ENCODE data around the gene AKAP13. TPM values are rescaled to one million over a fixed set of nuclear protein-coding genes. Genes with fewer than 3 reads are reported as not detected.
"Not testable (repeated sequence)": the region's sequence is repeated elsewhere in the genome, so short reads cannot be mapped to it uniquely, and the experiment has no call there.

AKAP13 gene
- total RNA-seq, 2 experiments from 2014 or later: 104 to 106 TPM

- POLR2A ChIA-PET: no interaction called here
- CTCF ChIA-PET: no interaction called here
These were observed 74.0 kb downstream of the AKAP13 start for GRCh38 chr15:85454403-85454802.

GRCh38 chr15:85455891-85456290 is 75.5 kb downstream of the AKAP13 start:
- CTCF ChIA-PET: interaction anchor here (0.9 kb wide), 1 partner anchor 88 kb away, joined by 3 read pairs; no protein-coding TSS in a partner anchor
- POLR2A ChIA-PET: no interaction called here

- CTCF ChIA-PET: no interaction called here
These were observed 76.4 kb downstream of the AKAP13 start for GRCh38 chr15:85456798-85457197.

GRCh38 chr15:85457392-85457968 is 77.1 kb downstream of the AKAP13 start:
- ChIA-PET POLR2A (no interaction called here), CTCF (no interaction called here)

More at GRCh38 chr15:85456798-85457197, 76.4 kb downstream of the AKAP13 start:
- POLR2A ChIA-PET: no interaction called here

GRCh38 chr15:85458764-85459163 is 78.4 kb downstream of the AKAP13 start:
- ChIA-PET CTCF (interaction anchor here (0.6 kb wide), 1 partner anchor 289 kb away, joined by 3 read pairs; no protein-coding TSS in a partner anchor), POLR2A (no interaction called here)

GRCh38 chr15:85462029-85462428 is 81.6 kb downstream of the AKAP13 start:
- CTCF ChIA-PET: interaction anchor here (1.2 kb wide), 1 partner anchor 16 kb away, joined by 3 read pairs; no protein-coding TSS in a partner anchor
- POLR2A ChIA-PET: no interaction called here

- POLR2A ChIA-PET: no interaction called here
These were observed 83.0 kb downstream of the AKAP13 start for GRCh38 chr15:85463276-85463892.

GRCh38 chr15:85463976-85464375 is 83.6 kb downstream of the AKAP13 start:
- ChIA-PET POLR2A (no interaction called here), CTCF (no interaction called here)

More at GRCh38 chr15:85463276-85463892, 83.0 kb downstream of the AKAP13 start:
- CTCF ChIA-PET: no interaction called here

- CTCF ChIA-PET: no interaction called here
- POLR2A ChIA-PET: interaction anchor here (0.7 kb wide), 1 partner anchor 18 kb away, joined by 4 read pairs; no protein-coding TSS in a partner anchor
These were observed 84.1 kb downstream of the AKAP13 start for GRCh38 chr15:85464471-85464870.

- POLR2A ChIA-PET: no interaction called here
- CTCF ChIA-PET: interaction anchor here (0.6 kb wide), 1 partner anchor 146 kb away, joined by 3 read pairs; no protein-coding TSS in a partner anchor
These were observed 90.3 kb downstream of the AKAP13 start for GRCh38 chr15:85470563-85471271.

- ChIA-PET POLR2A (no interaction called here), CTCF (interaction anchor here (0.6 to 1.1 kb wide), 4 partner anchors 24 to 401 kb away, joined by 3 read pairs; no protein-coding TSS in a partner anchor)
These were observed 91.9 kb downstream of the AKAP13 start for GRCh38 chr15:85472349-85472748.

- CTCF ChIA-PET: no interaction called here
- POLR2A ChIA-PET: no interaction called here
These were observed 93.1 kb downstream of the AKAP13 start for GRCh38 chr15:85473455-85473854.

- POLR2A ChIA-PET: no interaction called here
- CTCF ChIA-PET: no interaction called here
These were observed 94.4 kb downstream of the AKAP13 start for GRCh38 chr15:85474700-85475316.

GRCh38 chr15:85475317-85475701 is 94.9 kb downstream of the AKAP13 start:
- ChIA-PET POLR2A (interaction anchor here (0.6 kb wide), 1 partner anchor 118 kb away, joined by 3 read pairs; no protein-coding TSS in a partner anchor), CTCF (no interaction called here)

GRCh38 chr15:85475711-85476110 is 95.3 kb downstream of the AKAP13 start:
- ChIA-PET POLR2A (interaction anchor here (0.6 kb wide), 1 partner anchor 118 kb away, joined by 3 read pairs; no protein-coding TSS in a partner anchor), CTCF (no interaction called here)

- CTCF ChIA-PET: no interaction called here
These were observed 96.7 kb downstream of the AKAP13 start for GRCh38 chr15:85477061-85477460.

GRCh38 chr15:85477730-85478129 is 97.3 kb downstream of the AKAP13 start:
- POLR2A ChIA-PET: interaction anchor here (0.6 to 0.7 kb wide), 2 partner anchors 63 to 69 kb away, joined by 3 to 4 read pairs; no protein-coding TSS in a partner anchor
- CTCF ChIA-PET: no interaction called here

More at GRCh38 chr15:85477061-85477460, 96.7 kb downstream of the AKAP13 start:
- POLR2A ChIA-PET: no interaction called here

GRCh38 chr15:85479071-85479647 is 98.8 kb downstream of the AKAP13 start:
- ChIA-PET CTCF (interaction anchor here (1.3 kb wide), 1 partner anchor 183 kb away, joined by 3 read pairs; no protein-coding TSS in a partner anchor), POLR2A (no interaction called here)

GRCh38 chr15:85480923-85481322 is 100.5 kb downstream of the AKAP13 start:
- ChIA-PET CTCF (no interaction called here), POLR2A (no interaction called here)

- POLR2A ChIA-PET, CTCF ChIA-PET: not testable (repeated sequence)
These were observed 101.1 kb downstream of the AKAP13 start for GRCh38 chr15:85481543-85481942.

Measured in activated CD8-positive, alpha-beta memory T cell treated with anti-CD3 and anti-CD28 coated beads for 36 hours (primary cell).